NCI-H187 treated with DMSO at 0.1 percent for 48 hours (cell line): ENCODE results near the gene PLD1.
"Not testable (repeated sequence)": the region's sequence is repeated elsewhere in the genome, so short reads cannot be mapped to it uniquely, and the experiment has no call there.

ENCODE experiments used
- DNase-seq: peaks from one replicate; lab custom pipeline; 2025; lab: John Stamatoyannopoulos, UW

PLD1 gene

DNA sequence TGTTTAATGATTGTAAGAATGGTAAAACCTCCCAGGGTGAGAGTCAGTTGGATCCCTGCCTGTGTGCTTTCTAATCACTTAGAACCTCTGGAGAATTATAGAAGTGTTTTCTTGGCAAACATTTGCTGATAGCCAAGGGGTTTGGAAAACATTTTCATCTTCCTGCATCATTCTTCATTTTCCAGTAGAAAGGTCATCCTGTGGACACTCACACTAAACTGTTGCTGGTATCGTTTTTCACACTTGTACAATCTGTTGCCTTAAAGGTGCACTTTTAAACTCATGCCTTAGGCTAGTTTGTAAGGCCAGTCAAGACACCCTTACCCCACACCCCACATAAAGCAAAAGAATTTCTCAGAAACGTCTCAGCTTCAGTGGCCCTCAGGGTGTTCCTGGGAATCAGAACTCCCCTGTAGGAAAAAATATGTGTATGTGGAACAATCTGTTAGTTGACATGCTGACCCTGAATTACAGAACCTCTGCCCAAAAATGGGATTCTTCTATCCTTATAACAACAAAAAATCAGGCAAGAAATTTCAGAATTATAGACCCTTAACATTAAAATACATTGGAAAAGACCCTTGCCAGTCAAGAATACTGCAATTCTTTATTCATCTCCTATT is 5.8 kb upstream of the PLD1 start:
- no peak for DNase-seq

DNA sequence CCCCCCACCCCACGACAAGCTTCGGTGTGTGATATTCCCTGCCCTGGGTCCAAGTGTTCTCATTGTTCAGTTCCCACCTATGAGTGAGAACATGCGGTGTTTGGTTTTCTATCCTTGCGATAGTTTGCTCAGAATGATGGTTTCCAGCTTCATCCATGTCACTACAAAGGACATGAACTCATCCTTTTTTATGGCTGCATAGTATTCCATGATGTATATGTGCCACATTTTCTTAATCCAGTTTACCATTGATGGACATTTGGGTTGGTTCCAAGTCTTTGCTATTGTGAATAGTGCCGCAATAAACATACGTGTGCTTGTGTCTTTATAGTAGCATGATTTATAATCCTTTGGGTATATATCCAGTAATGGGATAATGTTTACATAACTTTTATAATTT is 4.4 kb upstream of the PLD1 start:
- DNase-seq, result not testable (repeated sequence)

DNA sequence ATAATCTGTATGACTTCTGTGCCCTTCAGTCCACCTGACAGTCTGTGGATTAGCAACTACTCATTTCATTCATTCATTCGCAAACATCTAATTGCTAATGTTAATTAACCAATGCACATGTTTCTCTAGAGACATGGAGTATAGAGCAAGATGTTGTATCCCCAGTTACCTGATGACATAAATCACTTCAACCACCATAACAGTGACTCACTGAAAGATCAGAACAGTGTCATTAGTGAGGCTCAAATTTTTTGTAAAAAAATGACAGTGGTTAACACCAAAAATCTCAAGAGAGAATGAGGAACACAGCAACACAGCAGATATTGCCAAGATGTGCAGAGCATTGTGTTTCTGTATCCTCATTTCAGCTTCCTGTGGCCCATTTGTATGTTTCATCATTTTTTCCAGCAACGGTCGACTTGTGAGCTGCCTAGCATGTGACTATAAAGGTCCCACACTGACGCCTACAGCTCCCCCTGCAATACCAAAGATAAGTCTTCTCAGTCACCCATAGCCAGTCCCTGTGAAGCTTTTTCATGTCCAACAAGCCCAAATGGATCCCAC is 3.7 kb upstream of the PLD1 start:
- no peak for DNase-seq

DNA sequence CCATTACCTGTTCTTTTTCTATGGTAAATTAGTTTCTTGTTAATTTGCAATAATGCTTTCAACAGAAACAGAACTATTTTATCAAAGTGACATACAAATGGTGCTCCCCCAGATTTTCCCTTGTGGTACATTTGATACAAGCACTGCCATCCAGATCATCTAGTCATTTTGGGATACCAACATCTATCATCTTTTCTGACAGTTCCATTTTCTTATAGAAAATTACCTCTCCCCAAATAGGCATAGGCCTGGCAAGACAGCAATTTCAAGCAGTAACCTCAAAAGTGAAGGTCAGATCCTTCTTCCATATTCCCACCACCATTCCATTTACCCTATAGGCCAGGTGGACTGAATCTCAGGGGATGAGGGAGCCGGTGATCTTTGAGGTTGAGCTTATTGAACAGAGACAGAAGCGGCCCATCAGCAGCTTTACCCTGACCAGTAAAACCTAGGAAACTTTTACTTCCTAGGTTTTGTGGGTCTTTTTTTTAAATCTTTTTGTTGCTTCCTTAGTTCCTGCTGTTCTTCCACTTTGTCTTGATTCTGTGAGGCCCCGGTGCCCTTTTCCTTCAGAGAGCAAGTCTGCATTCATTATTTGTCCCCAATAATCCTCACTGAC is 3.1 kb upstream of the PLD1 start:
- DNase-seq, result no peak

DNA sequence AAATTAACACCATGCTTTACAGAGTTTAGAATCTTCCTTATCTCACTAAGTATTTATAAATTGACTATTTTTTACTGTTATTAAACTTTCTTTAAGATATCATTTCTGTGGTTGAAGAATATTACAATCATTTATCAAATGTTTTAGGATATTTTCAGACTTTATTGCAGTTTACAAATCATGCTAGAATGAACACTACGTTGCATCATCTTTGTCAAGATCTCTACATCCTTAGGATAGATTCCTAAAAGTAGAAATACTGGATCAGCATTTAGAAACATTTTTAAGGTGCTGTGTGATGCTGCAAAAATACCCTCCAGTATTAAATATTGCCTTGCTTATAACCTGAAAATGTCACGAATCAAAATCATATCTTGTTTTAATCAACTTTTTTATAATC is 2.5 kb upstream of the PLD1 start:
- DNase-seq, result no peak

DNA sequence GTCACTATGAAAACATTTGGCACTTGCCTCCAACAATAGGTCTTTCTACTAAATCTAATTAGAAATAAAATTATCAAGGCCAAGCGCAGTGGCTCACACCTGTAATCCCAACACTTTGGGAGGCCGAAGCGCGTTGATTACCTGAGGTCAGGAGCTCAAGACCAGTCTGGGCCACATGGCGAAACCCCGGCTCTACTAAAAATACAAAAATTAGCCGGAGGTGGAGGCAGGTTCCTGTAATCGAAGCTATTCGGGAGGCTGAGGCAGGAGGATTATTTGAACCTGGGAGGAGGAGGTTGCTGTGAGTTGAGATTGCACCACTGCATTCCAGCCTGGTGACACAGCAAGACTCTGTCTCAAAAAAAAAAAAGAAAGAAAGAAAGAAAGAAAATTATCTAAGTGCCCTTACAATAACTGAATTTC is 1.6 kb upstream of the PLD1 start:
- no peak for DNase-seq

DNA sequence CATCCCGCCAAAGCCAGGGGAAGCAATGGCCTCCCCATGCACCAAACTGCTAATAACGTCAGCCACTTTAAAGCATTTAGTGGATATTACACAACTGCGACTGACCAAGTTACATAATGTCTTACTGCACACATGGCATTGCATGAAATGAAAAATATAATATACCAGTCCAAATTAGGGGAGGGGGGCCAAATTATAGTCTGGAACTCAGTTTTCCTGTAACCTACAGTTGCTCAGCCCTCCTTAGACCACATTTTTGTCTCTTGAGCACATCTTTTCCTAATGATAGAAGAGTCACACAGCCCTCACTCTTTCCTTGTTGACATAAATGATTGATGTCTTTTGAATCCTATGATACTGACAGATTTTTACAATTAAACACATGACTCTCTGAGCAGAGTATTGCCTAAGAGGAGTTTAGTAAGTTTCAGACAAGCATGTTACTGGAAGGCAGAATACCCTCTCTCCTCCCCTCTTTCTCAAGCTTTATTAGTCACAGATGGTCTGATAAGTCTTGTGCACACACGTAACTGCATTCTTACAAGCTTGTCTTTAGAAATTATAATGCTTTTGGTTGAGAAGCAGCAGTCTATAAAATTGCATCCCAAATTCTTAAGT is 1.1 kb upstream of the PLD1 start:
- no peak for DNase-seq

DNA sequence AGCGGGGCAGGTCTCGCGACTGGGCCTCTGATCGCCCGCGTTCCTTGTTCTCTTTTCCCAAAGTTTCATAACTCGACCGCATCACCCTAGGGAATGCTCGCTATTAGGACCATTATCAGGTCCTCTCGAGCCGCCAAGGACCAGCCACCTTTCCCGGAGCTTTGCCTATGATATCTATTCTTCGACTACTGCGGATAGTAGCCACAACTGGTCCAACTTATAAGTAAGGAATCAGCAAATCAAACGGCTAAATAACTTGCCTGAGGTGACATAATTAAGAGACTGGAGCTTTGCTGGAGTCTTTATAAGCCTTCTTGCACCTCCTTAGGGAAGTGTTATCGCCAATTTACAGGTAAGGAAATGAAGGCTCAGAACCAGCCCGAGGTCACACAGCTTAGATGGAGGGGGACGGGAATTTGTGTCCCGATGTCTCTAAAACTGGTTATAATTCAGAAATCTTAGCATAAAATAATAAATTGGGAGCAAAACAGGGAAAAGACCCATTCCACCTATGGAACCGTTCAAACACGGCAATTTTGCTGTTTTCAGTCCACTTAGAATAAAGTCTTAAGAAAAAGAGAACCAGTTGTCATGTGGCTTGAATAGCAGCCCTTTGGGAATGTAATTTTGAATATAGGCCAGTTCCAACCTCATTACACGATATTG is 479 bp upstream of the PLD1 start:
- no peak for DNase-seq

DNA sequence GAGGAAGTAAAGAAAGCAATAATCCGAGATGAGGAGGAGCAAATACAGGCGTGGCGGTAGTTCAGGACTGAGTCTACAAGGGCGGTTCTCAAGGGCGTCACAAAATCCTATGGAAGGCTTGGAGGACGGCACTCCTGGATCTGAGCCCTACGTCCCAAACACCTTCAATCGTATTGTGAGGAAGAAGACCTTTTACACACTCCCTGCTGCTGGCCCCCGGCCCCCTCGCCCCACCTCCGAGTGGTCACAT is 747 bp downstream of the PLD1 start:
- no peak for DNase-seq

DNA sequence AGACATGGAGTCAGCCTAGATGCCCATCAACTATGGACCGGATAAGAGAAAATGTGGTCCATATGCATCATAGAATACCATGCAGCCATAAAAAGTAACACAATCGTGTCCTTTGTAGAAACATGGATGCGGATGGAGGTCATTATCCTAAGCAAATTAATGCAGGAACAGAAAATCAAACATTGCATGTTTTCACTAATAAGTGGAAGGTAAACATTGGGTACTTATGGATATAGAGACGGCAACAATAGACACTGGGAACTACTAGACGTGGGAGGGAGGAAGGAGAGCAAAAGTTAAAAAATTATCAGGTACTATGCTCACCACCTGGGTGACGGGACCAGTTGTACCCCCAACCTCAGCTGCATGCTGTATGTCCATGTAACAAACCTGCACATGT is 2.5 kb downstream of the PLD1 start:
- DNase-seq, result no peak

DNA sequence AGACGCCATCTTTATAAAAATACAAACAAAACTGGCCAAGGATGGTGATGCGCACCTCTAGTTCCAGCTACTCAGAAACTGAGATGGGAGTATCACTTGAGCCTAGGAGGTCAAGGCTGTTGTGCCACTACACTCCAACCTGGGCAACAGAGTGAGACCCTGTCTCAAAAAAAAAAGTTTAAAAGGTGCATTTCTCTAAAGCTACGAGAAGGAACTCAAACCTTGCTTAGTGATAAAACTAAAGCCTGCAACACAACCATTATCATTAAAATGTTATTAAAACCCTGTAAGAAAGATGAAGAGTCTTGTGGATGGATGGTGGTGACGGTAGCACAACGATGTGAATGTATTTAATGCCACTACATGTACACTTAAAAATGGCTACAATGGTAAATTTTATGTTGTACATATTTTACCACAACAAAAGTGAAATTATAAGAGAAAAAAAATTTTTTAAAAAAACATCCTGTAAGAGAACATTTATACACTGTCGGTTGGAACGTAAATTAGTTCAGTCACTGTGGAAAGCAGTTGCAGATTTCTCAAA is 3.1 kb downstream of the PLD1 start:
- DNase-seq, result no peak

DNA sequence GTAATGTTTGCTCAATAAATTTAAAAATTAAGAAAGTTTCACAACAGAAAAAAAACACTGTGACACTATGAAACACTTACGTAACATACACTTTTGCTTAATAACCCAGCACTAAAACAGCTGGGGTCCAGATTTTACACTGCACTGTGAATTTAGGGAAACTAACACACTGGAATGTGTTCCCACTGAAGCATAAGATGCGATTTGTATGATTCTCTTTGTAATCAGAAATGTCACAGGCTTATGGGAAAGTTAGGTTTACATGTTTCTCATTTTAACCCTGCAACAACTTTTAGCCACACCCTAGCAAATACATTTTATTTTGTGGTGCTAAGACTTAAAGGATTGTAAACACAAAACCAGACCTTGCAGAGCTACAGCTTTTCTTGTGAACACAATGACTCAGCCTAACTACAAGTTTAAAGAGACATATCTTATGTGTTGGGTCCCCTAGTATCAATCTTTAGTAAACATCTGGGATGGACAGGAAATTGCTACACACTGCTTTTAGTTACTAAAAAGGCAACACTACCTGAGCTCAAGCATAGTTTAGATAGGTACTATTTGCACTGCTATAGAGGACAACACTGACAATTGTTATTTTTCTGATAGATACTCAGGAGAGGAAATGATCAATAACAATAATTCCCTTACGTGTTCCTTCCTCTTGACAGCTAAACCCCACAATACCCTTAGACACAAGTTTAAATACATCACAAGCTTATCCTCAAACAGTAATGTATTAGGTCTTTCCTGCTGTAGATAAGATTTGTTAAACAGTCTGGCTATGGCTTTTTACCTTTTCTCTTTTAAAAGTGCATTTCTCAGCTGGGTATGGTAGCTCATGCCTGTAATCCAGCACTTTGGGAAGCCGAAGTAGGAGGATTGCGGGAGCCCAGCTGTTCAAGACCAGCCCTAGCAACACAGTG is 3.8 kb downstream of the PLD1 start:
- no peak for DNase-seq

DNA sequence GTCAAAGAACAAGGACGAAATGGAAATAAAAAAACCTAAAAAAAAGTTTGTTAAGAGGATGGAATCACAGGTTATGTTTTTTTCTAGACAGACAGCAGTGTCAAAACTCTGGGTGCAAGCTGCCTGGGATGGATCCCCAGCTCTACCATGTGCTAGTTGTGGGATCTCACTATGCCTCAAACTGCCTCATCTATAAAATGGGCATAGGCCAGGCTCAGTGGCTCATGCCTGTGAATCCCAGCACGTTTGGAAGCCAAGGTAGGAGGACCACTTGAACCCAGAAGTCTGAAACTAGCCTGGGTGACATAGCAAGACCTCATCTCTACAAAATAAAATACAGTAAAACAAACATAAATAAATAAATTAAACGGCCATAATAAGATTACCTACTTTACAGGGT is 4.6 kb downstream of the PLD1 start:
- no peak for DNase-seq

DNA sequence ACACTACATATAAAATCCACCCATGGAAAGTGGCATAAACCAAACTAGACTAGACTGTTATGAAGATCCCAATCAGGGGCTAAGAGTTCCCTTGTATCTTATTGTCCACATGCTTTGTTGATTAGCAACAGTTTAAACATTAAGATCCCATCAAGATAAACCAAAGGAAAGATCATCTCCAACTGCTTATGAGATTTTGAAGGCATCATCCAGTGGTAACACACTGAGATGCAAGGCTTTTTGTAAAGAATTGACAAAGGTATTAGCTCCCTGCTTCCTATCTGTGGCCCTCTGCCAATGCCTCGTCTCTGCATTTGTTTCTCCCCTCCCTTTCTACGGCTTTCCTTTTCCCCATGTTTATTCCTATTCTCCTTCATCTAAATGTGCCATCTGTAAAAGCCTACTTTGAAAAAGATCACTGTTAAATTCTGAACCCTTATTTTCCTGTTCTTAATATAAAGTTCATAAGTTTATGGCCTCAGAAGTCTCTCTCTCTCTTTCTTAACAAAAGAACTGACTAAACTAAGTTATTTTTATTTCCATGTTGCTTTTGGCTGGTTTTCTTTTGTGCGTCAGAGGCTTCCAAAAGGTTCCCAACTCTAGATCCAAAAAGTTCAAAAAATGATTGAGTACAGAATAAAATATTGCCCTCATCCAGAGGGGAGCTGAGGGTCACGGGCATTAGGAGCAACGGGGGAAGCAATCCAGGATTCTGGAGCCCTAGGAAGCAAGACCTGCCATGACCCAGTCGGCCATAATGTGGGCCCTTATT is 5.5 kb downstream of the PLD1 start:
- no peak for DNase-seq

DNA sequence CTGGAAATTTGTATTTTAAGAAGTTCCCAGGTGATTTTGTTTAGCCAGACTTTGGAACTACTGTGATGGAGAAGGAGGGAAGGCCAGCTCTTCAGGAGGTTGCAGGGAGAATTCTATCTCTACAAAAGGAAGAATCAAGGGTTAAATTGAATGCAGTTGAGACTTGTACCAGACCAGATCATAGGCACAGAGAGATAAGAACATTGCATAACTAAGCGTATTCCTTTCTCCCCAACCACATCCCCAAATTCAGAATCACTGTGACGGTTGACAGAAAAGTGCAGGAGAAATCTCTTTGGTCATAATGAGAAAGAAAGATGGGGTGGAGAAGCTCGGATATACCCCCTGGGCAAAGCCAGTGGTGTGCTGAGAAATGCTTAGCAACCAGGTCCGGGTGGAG is 7.2 kb downstream of the PLD1 start:
- DNase-seq, result no peak

DNA sequence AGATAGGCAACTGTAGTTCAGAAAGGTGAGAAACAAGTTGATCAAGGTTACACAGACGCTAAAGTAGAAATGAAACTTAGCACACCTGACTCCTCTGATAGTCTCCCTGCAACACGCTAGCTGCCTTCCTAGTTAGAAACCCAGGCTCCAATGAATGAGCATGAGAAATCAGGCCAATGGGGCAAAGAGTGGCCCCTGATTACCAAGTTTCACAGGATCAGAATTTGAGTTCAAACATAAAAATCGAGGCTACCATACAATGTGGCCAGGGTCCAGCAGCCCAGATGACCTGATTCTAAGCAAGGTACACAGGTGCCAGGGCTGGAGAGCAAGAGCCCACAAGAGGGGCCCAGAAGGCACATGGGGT is 7.7 kb downstream of the PLD1 start:
- DNase-seq, result no peak

DNA sequence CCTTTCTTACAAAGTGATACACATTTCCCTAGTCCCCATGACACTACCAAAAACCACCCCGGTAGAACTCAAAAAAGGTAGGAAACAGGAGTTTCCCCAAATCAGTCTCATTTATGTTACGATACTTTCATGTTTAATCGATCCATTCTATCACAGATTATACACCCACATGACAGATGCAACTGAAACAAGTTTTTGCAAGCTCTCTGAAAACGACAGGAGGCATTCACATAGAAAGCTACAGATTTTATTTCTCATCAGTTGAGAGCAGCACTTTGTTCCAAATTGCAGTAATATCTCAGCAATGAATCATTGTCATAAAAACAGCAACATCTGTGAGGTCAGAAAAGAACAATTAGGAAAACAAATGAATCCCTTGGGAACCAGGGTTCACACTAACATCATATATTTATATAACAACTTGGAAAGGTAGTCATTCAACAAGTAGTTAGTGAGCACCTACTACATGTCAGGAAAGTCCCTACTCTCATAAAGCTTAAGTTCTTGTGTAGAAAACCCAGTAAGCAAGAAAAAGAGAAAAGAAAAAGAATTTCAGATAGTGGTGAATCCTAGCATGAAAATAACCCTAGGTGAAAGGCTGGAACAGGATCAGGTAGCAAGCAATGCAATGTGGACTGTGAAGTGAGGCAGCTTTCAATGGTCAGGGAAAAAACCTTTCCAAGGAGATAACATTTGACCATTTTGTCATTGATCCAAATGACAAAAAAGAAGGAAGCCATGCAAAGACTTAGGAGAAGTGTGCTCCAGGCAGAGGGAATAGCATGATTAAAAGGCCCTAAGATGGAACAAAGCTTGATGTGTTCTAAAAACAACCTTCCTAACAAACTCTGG is 8.3 kb downstream of the PLD1 start:
- DNase-seq, result no peak

DNA sequence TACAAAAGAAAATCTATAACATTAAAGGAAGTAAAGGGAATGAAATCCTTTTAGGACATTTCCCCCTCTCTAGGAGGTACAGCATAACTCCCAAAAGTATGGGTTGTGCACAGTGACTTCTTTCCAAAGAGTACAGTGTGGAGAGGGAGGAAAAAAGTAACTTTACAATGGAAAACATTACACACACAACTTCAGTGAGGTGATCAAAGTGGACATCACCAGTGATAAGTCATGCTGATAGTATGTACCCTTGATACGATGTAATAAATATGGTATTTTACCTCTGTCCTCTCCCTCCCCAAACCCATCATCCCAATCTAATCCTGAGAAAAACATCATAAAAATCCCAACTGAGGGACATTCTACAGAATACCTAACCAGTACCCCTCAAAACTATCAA is 10.8 kb downstream of the PLD1 start:
- no peak for DNase-seq

DNA sequence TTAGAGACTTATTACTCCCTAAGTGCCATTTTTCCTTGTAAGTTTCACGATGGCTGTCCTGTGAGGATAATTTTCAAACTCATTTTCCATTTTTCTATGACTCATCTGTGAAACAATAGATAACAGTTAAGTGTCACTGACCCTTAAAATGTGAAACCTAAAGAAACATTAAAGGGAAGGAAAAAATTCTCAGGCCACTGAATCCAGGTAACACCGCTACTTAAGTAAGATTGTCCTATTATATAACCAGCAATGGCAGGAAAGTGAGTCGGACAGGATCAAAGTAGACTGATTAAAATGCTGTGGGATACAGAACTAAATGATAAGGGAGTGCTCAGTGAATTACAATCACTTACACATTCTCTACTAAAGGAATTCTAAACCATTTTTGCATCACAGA is 12.4 kb downstream of the PLD1 start:
- no peak for DNase-seq

DNA sequence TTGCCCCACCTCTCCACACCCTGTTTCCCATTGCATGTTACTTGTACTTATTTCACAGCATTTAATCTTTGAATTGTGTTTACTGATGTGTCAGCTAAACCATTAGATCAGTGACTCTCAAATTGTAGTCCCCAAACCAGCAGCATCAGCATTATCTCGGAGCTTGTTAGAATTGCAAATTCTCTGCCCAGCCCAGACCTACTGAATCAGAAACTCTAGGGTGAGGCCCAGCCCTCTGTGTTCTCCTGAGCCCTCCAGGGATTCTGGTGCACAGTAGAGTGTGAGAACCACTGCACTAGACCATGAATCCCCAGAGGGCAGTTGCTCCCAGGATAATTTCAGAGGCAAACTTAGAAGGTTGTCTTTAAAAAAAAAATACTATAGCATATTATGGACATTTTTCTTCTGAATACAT is 13.0 kb downstream of the PLD1 start:
- DNase-seq, result no peak
